OCI-LY7 (cell line): ENCODE results near the gene STK32C.

Experiments used
- EZH2phosphoT487 ChIP-seq: fragments of 200-600 bp; sonication (generic); IDR thresholded peaks from 2 replicates; pipeline ENCODE4 v1.6.1; 2018; ENCODE audit warnings: low read depth, borderline replicate concordance, mild to moderate bottlenecking, mixed run types, antibody characterized with exemption, low read length, moderate library complexity, mixed read lengths
- TF ChIP-seq, protein P1 (sequence below): fragments of 200-600 bp; sonication (generic); conservative IDR thresholded peaks from 2 replicates; pipeline ENCODE4 v1.5.1; 2014; ENCODE audit warnings: mild to moderate bottlenecking, antibody characterized with exemption, low read length, moderate library complexity, mixed read lengths

DNA sequence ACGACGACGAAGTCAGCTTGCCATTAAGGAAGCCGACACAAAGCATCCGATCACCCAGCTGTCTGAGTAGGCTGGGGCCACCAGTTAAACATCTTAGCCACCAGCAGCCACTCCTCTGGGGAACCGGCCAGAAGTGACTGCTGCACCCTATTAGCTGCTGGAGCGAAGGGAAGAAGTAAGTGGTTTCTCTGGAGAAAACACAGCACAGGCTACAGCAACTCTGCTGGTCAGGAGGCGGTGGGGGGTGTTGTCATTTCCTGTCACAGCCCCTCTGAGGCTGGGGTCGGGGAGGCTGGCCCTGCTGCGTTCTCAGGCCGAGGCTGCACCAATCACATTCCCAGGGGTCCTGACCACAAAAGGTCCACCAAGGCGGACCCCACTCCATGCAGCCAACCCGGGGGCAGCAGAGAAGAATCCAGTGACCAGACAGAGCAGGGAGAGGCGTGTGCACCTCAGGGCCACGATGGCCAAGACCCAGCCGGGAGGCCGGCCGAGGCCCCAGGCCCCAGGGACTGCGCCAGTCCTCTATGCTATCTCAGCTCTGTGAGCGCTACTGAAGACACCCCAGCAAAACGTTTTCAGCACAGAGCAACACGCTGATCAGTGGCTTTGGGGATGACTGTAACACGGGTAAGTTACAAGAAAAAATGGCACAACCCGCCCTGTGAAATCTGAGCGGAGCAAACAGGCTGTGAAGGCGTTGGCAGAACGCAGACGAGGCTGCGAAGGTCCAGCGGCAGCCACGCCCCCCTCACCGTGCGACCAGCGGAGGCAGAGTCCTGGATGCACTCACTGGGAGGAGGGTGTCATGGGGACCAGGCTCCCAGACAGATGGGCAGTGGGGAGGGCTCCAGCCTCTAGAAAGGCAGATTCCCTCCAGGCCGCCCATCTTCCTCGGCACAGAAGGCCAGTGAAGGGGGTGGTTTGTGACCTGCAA lies 24.8 kb downstream of the STK32C start:
- TF ChIP-seq, protein P1, sequence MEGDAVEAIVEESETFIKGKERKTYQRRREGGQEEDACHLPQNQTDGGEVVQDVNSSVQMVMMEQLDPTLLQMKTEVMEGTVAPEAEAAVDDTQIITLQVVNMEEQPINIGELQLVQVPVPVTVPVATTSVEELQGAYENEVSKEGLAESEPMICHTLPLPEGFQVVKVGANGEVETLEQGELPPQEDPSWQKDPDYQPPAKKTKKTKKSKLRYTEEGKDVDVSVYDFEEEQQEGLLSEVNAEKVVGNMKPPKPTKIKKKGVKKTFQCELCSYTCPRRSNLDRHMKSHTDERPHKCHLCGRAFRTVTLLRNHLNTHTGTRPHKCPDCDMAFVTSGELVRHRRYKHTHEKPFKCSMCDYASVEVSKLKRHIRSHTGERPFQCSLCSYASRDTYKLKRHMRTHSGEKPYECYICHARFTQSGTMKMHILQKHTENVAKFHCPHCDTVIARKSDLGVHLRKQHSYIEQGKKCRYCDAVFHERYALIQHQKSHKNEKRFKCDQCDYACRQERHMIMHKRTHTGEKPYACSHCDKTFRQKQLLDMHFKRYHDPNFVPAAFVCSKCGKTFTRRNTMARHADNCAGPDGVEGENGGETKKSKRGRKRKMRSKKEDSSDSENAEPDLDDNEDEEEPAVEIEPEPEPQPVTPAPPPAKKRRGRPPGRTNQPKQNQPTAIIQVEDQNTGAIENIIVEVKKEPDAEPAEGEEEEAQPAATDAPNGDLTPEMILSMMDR, result no peak
- no peak for TF ChIP-seq EZH2phosphoT487
